IMR-90 (cell line): ENCODE measurements around the gene METTL5. TPM values are rescaled to one million over a fixed set of nuclear protein-coding genes. Genes with fewer than 3 reads are reported as not detected.
"Not testable (repeated sequence)": the region's sequence is repeated elsewhere in the genome, so short reads cannot be mapped to it uniquely, and the experiment has no call there.

Experiments
- ATAC-seq: fragments of 200-7000 bp; cut with Tn5 transposase; 2 replicates; pipeline ENCODE4 v1.9.1; 2020; ENCODE audit warnings: low read depth, mild to moderate bottlenecking, moderate library complexity
- BruUV-seq: library from RNA; stranded (reverse); fragments of 400-500 nt; replicated peaks from 2 replicates; lab custom pipeline; 2021; lab: Mats Ljungman, UMichigan
- CTCF ChIA-PET: fragments of 300-600 bp; formaldehyde crosslinking; extraction: SDS; loops from one replicate; lab custom pipeline; 2021; ENCODE audit warnings: antibody characterized with exemption; lab: Yijun Ruan, JAX
- POLR2A ChIA-PET: fragments of 300-600 bp; sonication (Branson Sonifier 250); formaldehyde crosslinking; loops from one replicate; lab custom pipeline; 2022; ENCODE audit warnings: antibody characterized with exemption; ENCODE audit not compliant: unreplicated experiment; lab: Charles Lee
- DNase-seq: peaks from one replicate; pipeline ENCODE4 v3.0.0; 2013
- H2AFZ ChIP-seq: replicated peaks from 2 replicates; pipeline ENCODE3; 2013; ENCODE audit warnings: low read length, mild to moderate bottlenecking; ENCODE audit not compliant: poor library complexity
- H2AK5ac ChIP-seq: 2 replicates; pipeline ENCODE4 v1.6.1; 2013; ENCODE audit warnings: low read depth, low read length, inconsistent platforms
- H2AK9ac ChIP-seq: replicated peaks from 2 replicates; pipeline ENCODE3; 2013; ENCODE audit warnings: mild to moderate bottlenecking, low read depth, low read length, moderate library complexity; ENCODE audit not compliant: poor library complexity
- H2BK120ac ChIP-seq: 2 replicates; pipeline ENCODE4 v1.6.1; 2013; ENCODE audit warnings: low read depth, low read length, inconsistent platforms
- H2BK15ac ChIP-seq: 3 replicates; pipeline ENCODE4 v1.6.1; 2013; ENCODE audit warnings: low read depth, low read length, inconsistent platforms
- H2BK20ac ChIP-seq: 2 replicates; pipeline ENCODE4 v1.6.1; 2013; ENCODE audit warnings: low read depth, mild to moderate bottlenecking, inconsistent platforms, low read length, moderate library complexity
- H2BK5ac ChIP-seq: 2 replicates; pipeline ENCODE4 v1.6.1; 2013; ENCODE audit warnings: mild to moderate bottlenecking, low read depth, low read length, inconsistent platforms; ENCODE audit not compliant: poor library complexity, severe bottlenecking
- H3K14ac ChIP-seq: replicated peaks from 2 replicates; pipeline ENCODE4 v1.6.1; 2013; ENCODE audit warnings: low read depth, low read length, inconsistent platforms
- H3K18ac ChIP-seq: 2 replicates; pipeline ENCODE4 v1.6.1; 2013; ENCODE audit warnings: low read depth, low read length, control low read depth
- H3K23ac ChIP-seq: 2 replicates; pipeline ENCODE4 v1.6.1; 2013; ENCODE audit warnings: low read depth, low read length, inconsistent platforms
- H3K27ac ChIP-seq: 2 replicates; pipeline ENCODE4 v1.5.1; 2013; ENCODE audit warnings: mild to moderate bottlenecking, control low read depth, low read length; ENCODE audit not compliant: insufficient read depth
- H3K27me3 ChIP-seq: 2 replicates; pipeline ENCODE4 v1.6.1; 2013; ENCODE audit warnings: low read length; ENCODE audit not compliant: control insufficient read depth, insufficient read depth
- H3K36me3 ChIP-seq: 2 replicates; pipeline ENCODE4 v1.6.1; 2013; ENCODE audit warnings: low read length, mixed read lengths; ENCODE audit not compliant: control insufficient read depth, insufficient read depth
- H3K4ac ChIP-seq: 2 replicates; pipeline ENCODE4 v1.6.1; 2013; ENCODE audit warnings: low read depth, low read length, inconsistent platforms
- H3K4me1 ChIP-seq: 2 replicates; pipeline ENCODE4 v1.6.1; 2013; ENCODE audit warnings: low read length, mixed read lengths; ENCODE audit not compliant: control insufficient read depth, insufficient read depth
- H3K4me2 ChIP-seq: 2 replicates; pipeline ENCODE4 v1.6.1; 2013; ENCODE audit warnings: low read depth, mild to moderate bottlenecking, control low read depth, low read length, moderate library complexity
- H3K4me3 ChIP-seq: 2 replicates; pipeline ENCODE4 v1.5.1; 2013; ENCODE audit warnings: low read depth, mild to moderate bottlenecking, control low read depth, low read length, moderate library complexity; ENCODE audit not compliant: insufficient read depth
- H3K56ac ChIP-seq: 2 replicates; pipeline ENCODE4 v1.6.1; 2013; ENCODE audit warnings: low read length, inconsistent platforms; ENCODE audit not compliant: insufficient read depth; ENCODE audit errors: extremely low read depth
- H3K79me1 ChIP-seq, 2 experiments: 2 replicates each; pipeline ENCODE4 v1.6.1; 2013; ENCODE audit warnings: low read length in 2 of 2, inconsistent platforms in 1 of 2, low read depth in 1 of 2
- H3K9ac ChIP-seq: 2 replicates; pipeline ENCODE4 v1.6.1; 2013; ENCODE audit warnings: low read depth, low read length, control low read depth
- H3K9me1 ChIP-seq: 2 replicates; pipeline ENCODE4 v1.6.1; 2013; ENCODE audit warnings: low read length, inconsistent platforms; ENCODE audit not compliant: insufficient read depth
- H3K9me3 ChIP-seq: 2 replicates; pipeline ENCODE4 v1.6.1; 2013; ENCODE audit warnings: low read length; ENCODE audit not compliant: control insufficient read depth, insufficient read depth
- H4K20me1 ChIP-seq: 2 replicates; pipeline ENCODE4 v1.6.1; 2013; ENCODE audit warnings: low read length, inconsistent platforms; ENCODE audit not compliant: insufficient read depth
- H4K5ac ChIP-seq: 2 replicates; pipeline ENCODE4 v1.6.1; 2013; ENCODE audit warnings: mild to moderate bottlenecking, low read depth, low read length, control low read depth
- H4K8ac ChIP-seq, 2 experiments: 2 replicates each; pipeline ENCODE4 v1.6.1; 2013; ENCODE audit warnings: low read depth in 2 of 2, low read length in 2 of 2, control low read depth in 1 of 2, inconsistent platforms in 1 of 2
- H4K91ac ChIP-seq: 2 replicates; pipeline ENCODE4 v1.6.1; 2013; ENCODE audit warnings: low read depth, low read length, inconsistent platforms; ENCODE audit not compliant: insufficient read depth
- CHD1 ChIP-seq: IDR thresholded peaks from 2 replicates; pipeline ENCODE4 v1.6.1; 2012; ENCODE audit warnings: low read depth, low read length, improper control_type of control experiment
- MAFK ChIP-seq: IDR thresholded peaks from 2 replicates; pipeline ENCODE4 v1.6.1; 2012; ENCODE audit warnings: low read depth, low read length, improper control_type of control experiment
- WGBS, 2 experiments: methylation state at CpG; one replicate each; pipeline versions ENCODE4 v1.1.5 to v1.1.7; 2013; ENCODE audit warnings: missing lambda C conversion rate in 2 of 2; ENCODE audit not compliant: insufficient read length in 1 of 2; ENCODE audit errors: extremely low coverage in 2 of 2; 5-methylcytosine and 5-hydroxymethylcytosine counted together
- dilution Hi-C: fragments of 300-500 bp; cut with HindIII; formaldehyde crosslinking; loops from one replicate; pipeline ENCODE4 v1.14.3; 2018; ENCODE audit warnings: low sequenced_read_pairs; ENCODE audit not compliant: unreplicated experiment
- in situ Hi-C: fragments of 300-500 bp; cut with MboI; formaldehyde crosslinking; loops from 3 replicates; pipeline ENCODE4 v1.14.3; 2019; ENCODE audit warnings: low sequenced_read_pairs, inconsistent platforms, mixed read lengths
- intact Hi-C: fragments of 100-400 bp; cut with micrococcal nuclease; formaldehyde crosslinking; loops from 2 replicates; pipeline ENCODE4 v1.10.0; 2022
- polyA plus RNA-seq, 3 experiments: library from polyadenylated mRNA; depleted of rRNA; stranded (reverse); fragments of >200 nt; gene quantifications; 2 replicates each; pipeline ENCODE4 v1.2.3, GENCODE V29; 2012; ENCODE audit warnings: low replicate concordance in 1 of 3
- total RNA-seq: library from RNA; depleted of rRNA; stranded (reverse); fragments of >200 nt; gene quantifications from 2 replicates; pipeline ENCODE4 v1.2.3, GENCODE V29; 2012

Gene METTL5
- total and polyA plus RNA-seq, 2 of the 4 experiments (the other 2 are of a cell fraction) = 38.3 to 49.8 TPM

DNA sequence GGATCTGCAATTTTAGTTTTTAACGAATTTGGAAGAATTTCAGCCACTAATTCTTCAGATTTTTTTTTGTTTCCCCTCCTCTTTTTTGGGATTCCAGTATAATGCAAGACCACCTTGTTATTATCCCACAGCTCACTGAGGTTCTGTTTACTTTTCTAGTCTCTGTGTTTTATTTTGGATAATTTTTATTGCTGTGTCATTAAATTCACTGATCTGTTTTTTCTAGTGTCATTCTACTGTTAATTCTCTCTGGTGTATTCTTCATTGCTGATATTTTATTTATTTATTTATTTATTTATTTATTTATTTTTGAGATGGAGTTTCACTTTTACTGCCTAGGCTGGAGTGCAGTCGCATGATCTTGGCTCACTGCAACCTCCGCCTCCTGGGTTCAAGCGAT is 34.7 kb upstream of the METTL5 start:
- Histone ChIP-seq H2AFZ (no peak overlapping the region), H3K14ac (no peak overlapping the region), H3K23ac (no peak overlapping the region), H3K18ac (no peak overlapping the region), H2BK20ac (no peak overlapping the region), H3K4me3 (no peak overlapping the region), H3K4me1 (no peaks in the 10 kb centered on the region), H2BK15ac (no peak overlapping the region), H2BK120ac (no peak overlapping the region), H3K9me3 (no peaks in the 10 kb centered on the region), H3K27me3 (no peaks in the 10 kb centered on the region), H3K79me1 (peaks cover 17 to 38% of the 10 kb centered on the region in 2 experiments; a peak in 3 of 4 replicates), H3K27ac (no peak overlapping the region), H4K20me1 (no peaks in the 10 kb centered on the region; the same call in 1 of the 2 replicates), H3K9me1 (no peaks in the 10 kb centered on the region; the same call in 1 of the 2 replicates), H3K9ac (no peak overlapping the region), H2AK9ac (no peak overlapping the region), H4K8ac (no peak overlapping the region), H2AK5ac (no peak overlapping the region), H2BK5ac (no peak overlapping the region), H3K36me3 (no peaks in the 10 kb centered on the region), H3K56ac (no peak overlapping the region), H4K5ac (no peak overlapping the region), H4K91ac (no peak overlapping the region), H3K4ac (no peak overlapping the region), H3K4me2 (no peak overlapping the region)
- ChIA-PET CTCF (no interaction called here), POLR2A (no interaction called here)
- no TSS peak for BruUV-seq
- 0 out of 2 replicates have a peak, but pooled peaks have one; percentile 7 for TF ChIP-seq MAFK
- TF ChIP-seq CHD1 = no peak
- no peak for ATAC-seq
- dilution Hi-C loops = no loop called here
- intact Hi-C loops = no loop called here
- WGBS, 2 experiments = no CpG with 5 or more reads among the region's 4 CpGs
- no peak for DNase-seq
- in situ Hi-C loops = no loop called here

GRCh38 chr2:169855281-169856258 is 30.9 kb upstream of the METTL5 start:
- H3K14ac ChIP-seq, H3K4ac ChIP-seq, H2AK5ac ChIP-seq, dilution Hi-C loops, H4K91ac ChIP-seq, ATAC-seq, DNase-seq, H3K4me3 ChIP-seq, H3K18ac ChIP-seq, H2BK20ac ChIP-seq, POLR2A ChIA-PET, H3K4me2 ChIP-seq, H3K9me3 ChIP-seq, H2AFZ ChIP-seq, H2BK15ac ChIP-seq, H3K9ac ChIP-seq, H4K20me1 ChIP-seq, H4K8ac ChIP-seq, intact Hi-C loops, BruUV-seq, H3K9me1 ChIP-seq, H3K27me3 ChIP-seq, H3K23ac ChIP-seq, CTCF ChIA-PET, in situ Hi-C loops, H2BK120ac ChIP-seq, H3K36me3 ChIP-seq, H3K4me1 ChIP-seq, H4K5ac ChIP-seq, H2AK9ac ChIP-seq, H3K27ac ChIP-seq, H3K56ac ChIP-seq, H2BK5ac ChIP-seq: not testable (repeated sequence)
- WGBS, 2 experiments = 100% methylated on average over 6 of the region's 42 CpGs; no CpG with 5 or more reads in 1 of the 2 experiments
- H3K79me1 ChIP-seq = peaks cover 15 to 35% of the 10 kb centered on the region in 2 experiments; a peak in 3 of 4 replicates
